Keratinocyte (primary cell): ENCODE measurements around the gene GRIK2. TPM values are rescaled to one million over a fixed set of nuclear protein-coding genes. Genes with fewer than 3 reads are reported as not detected.

ENCODE experiments used
- DNase-seq: peaks from one replicate; pipeline ENCODE4 v3.0.0-alpha.2; 2011; ENCODE audit warnings: low read depth, missing footprints, low spot score
- FAIRE-seq: peaks from 2 replicates; lab custom pipeline; 2011; peaks lifted over from hg19 to GRCh38; lab: Jason Lieb, UNC
- H2AFZ ChIP-seq: 2 replicates; pipeline ENCODE4 v1.6.0; 2012; ENCODE audit warnings: low read length, control low read depth, inconsistent platforms; ENCODE audit not compliant: control insufficient read depth
- H3K27ac ChIP-seq: 2 replicates; pipeline ENCODE4 v1.5.1; 2011; ENCODE audit warnings: low read length; ENCODE audit not compliant: control insufficient read depth, insufficient read depth
- H3K27me3 ChIP-seq: 3 replicates; pipeline ENCODE4 v1.6.0; 2011; ENCODE audit warnings: low read length; ENCODE audit not compliant: control insufficient read depth, insufficient read depth; ENCODE audit errors: extremely low read depth
- H3K36me3 ChIP-seq, 2 experiments: 2 replicates in 1 of 2; 3 replicates in 1 of 2; pipeline ENCODE4 v1.5.1; 2011; ENCODE audit warnings: low read length in 2 of 2, mild to moderate bottlenecking in 1 of 2; ENCODE audit not compliant: control insufficient read depth in 2 of 2, insufficient read depth in 2 of 2; ENCODE audit errors: extremely low read depth in 1 of 2
- H3K4me1 ChIP-seq: 3 replicates; pipeline ENCODE4 v1.5.1; 2011; ENCODE audit warnings: low read length; ENCODE audit not compliant: control insufficient read depth, insufficient read depth; ENCODE audit errors: extremely low read depth
- H3K4me2 ChIP-seq: 3 replicates; pipeline ENCODE4 v1.6.0; 2011; ENCODE audit warnings: low read depth, low read length; ENCODE audit not compliant: control insufficient read depth, insufficient read depth; ENCODE audit errors: extremely low read depth
- H3K4me3 ChIP-seq, 3 experiments: fragments of 200-600 bp in 1 of 3; sonication (generic) in 1 of 3; 2 replicates in 2 of 3; 3 replicates in 1 of 3; pipeline ENCODE4 v1.5.1; 2011 to 2016; ENCODE audit warnings: low read length in 3 of 3, mild to moderate bottlenecking in 3 of 3, control low read depth in 2 of 3, inconsistent platforms in 1 of 3, low read depth in 1 of 3, mixed read lengths in 1 of 3, mixed run types in 1 of 3, moderate library complexity in 1 of 3; ENCODE audit not compliant: control insufficient read depth in 2 of 3, insufficient read depth in 2 of 3; ENCODE audit errors: extremely low read depth in 1 of 3
- H3K79me2 ChIP-seq: 2 replicates; pipeline ENCODE4 v1.6.0; 2012; ENCODE audit warnings: low read length; ENCODE audit not compliant: control insufficient read depth, insufficient read depth
- H3K9ac ChIP-seq: 3 replicates; pipeline ENCODE4 v1.6.0; 2011; ENCODE audit warnings: low read length; ENCODE audit not compliant: control insufficient read depth, insufficient read depth; ENCODE audit errors: extremely low read depth
- H3K9me1 ChIP-seq: 3 replicates; pipeline ENCODE4 v1.6.0; 2011; ENCODE audit warnings: low read length; ENCODE audit not compliant: control insufficient read depth, insufficient read depth; ENCODE audit errors: extremely low read depth
- H3K9me3 ChIP-seq: 2 replicates; pipeline ENCODE4 v1.5.1; 2012; ENCODE audit warnings: low read depth, low read length; ENCODE audit not compliant: control insufficient read depth
- H4K20me1 ChIP-seq: 3 replicates; pipeline ENCODE4 v1.6.0; 2011; ENCODE audit warnings: low read length; ENCODE audit not compliant: control insufficient read depth, insufficient read depth; ENCODE audit errors: extremely low read depth
- CTCF ChIP-seq, 3 experiments: IDR thresholded peaks in 1 of 3; conservative IDR thresholded peaks in 1 of 3; optimal IDR thresholded peaks in 1 of 3; 2 replicates in 2 of 3; 3 replicates in 1 of 3; pipeline versions ENCODE3 to v1.5.1; 2011; ENCODE audit warnings: low read length in 3 of 3, mild to moderate bottlenecking in 3 of 3, moderate library complexity in 2 of 3, control low read depth in 1 of 3, inconsistent platforms in 1 of 3; ENCODE audit not compliant: insufficient read depth in 2 of 3; ENCODE audit errors: extremely low read depth in 1 of 3
- EZH2 ChIP-seq: IDR thresholded peaks from one replicate; pipeline ENCODE4 v1.6.1; 2012; ENCODE audit warnings: inconsistent platforms, mild to moderate bottlenecking, low read length, moderate library complexity
- dilution Hi-C: fragments of 300-500 bp; cut with MboI; formaldehyde crosslinking; loops from one replicate; pipeline ENCODE4 v1.7.0; 2020; ENCODE audit warnings: low sequenced_read_pairs; ENCODE audit not compliant: extremely low pct_ligation_motif_present
- polyA plus RNA-seq, 5 experiments: library from polyadenylated mRNA; depleted of rRNA in 3 of 5; stranded (reverse) in 3 of 5; stranded (forward) in 1 of 5; unstranded in 1 of 5; fragments of >200 nt; gene quantifications; 1 replicate in 1 of 5; 2 replicates in 3 of 5; 3 replicates in 1 of 5; pipeline versions ENCODE4 v1.2.1 to v1.2.3, GENCODE V29; 2011 to 2012; ENCODE audit warnings: missing spikeins in 2 of 5, low read depth in 1 of 5, low replicate concordance in 1 of 5

GRIK2 gene
- polyA plus RNA-seq, 1 donor (not counting 4 experiments of a cell fraction or from before 2014, with no cell fraction given) = 0.01 TPM

- H3K4me2 ChIP-seq = no peak overlapping the region
- H2AFZ ChIP-seq = no peak overlapping the region
- FAIRE-seq (no peak), DNase-seq (no peak)
- H3K27ac ChIP-seq = no peak overlapping the region
- dilution Hi-C loops = no loop called here
- H4K20me1 ChIP-seq = no peaks in the 10 kb centered on the region
- H3K79me2 ChIP-seq = no peaks in the 10 kb centered on the region
- no peaks in the 10 kb centered on the region for H3K9me1 ChIP-seq
- H3K9ac ChIP-seq = no peak overlapping the region
- no peaks in the 10 kb centered on the region for H3K9me3 ChIP-seq
- H3K27me3 ChIP-seq = no peaks in the 10 kb centered on the region
- H3K4me1 ChIP-seq = no peaks in the 10 kb centered on the region
- H3K36me3 ChIP-seq = no peaks in the 10 kb centered on the region
- H3K4me3 ChIP-seq = no peak overlapping the region
- no peak for TF ChIP-seq CTCF (optimal IDR thresholded peaks at IDR 0.05 in 1 of 3, IDR thresholded peaks at IDR 0.05 in 1 of 3, conservative IDR thresholded peaks at IDR 0.05 in 1 of 3; ENCODE audit: extremely low read depth in 1 of 3, insufficient read depth in 2 of 3, low read length in 3 of 3)
- TF ChIP-seq EZH2 = no peak
These were observed 95.9 kb downstream of the GRIK2 start for GRCh38 chr6:101489456-101489855.

GRCh38 chr6:101490857-101491256 lies 97.3 kb downstream of the GRIK2 start:
- no peaks in the 10 kb centered on the region for H3K4me1 ChIP-seq
- no peak for FAIRE-seq
- H4K20me1 ChIP-seq = no peaks in the 10 kb centered on the region
- no peak overlapping the region for H3K4me2 ChIP-seq
- H3K27ac ChIP-seq = no peak overlapping the region
- H3K36me3 ChIP-seq = no peaks in the 10 kb centered on the region
- H3K9me3 ChIP-seq = no peaks in the 10 kb centered on the region
- DNase-seq = no peak
- no peaks in the 10 kb centered on the region for H3K9me1 ChIP-seq
- dilution Hi-C loops = no loop called here
- H3K9ac ChIP-seq = no peak overlapping the region
- no peak overlapping the region for H2AFZ ChIP-seq
- no peaks in the 10 kb centered on the region for H3K27me3 ChIP-seq
- TF ChIP-seq EZH2 (no peak), CTCF (optimal IDR thresholded peaks at IDR 0.05 in 1 of 3, IDR thresholded peaks at IDR 0.05 in 1 of 3, conservative IDR thresholded peaks at IDR 0.05 in 1 of 3; ENCODE audit: extremely low read depth in 1 of 3, insufficient read depth in 2 of 3, low read length in 3 of 3) (no peak)
- no peaks in the 10 kb centered on the region for H3K79me2 ChIP-seq
- no peak overlapping the region for H3K4me3 ChIP-seq
